Measurements from ENCODE around the gene TNKS1BP1. TPM values are rescaled to one million over a fixed set of nuclear protein-coding genes. Genes with fewer than 3 reads are reported as not detected.
"Not testable (repeated sequence)": the region's sequence is repeated elsewhere in the genome, so short reads cannot be mapped to it uniquely, and the experiment has no call there.

The TNKS1BP1 gene
- polyA plus RNA-seq, 1 experiment = 73.7 TPM

- H3K27me3 ChIP-seq (ENCODE audit: control insufficient read depth, insufficient read depth, low read length) = no peaks in the 10 kb centered on the region
- no peak overlapping the region for H3K4me3 ChIP-seq (ENCODE audit: low read depth, low read length)
- CTCF ChIA-PET = interaction anchor here (1.3 kb wide), 1 partner anchor 28 kb away, joined by 4 read pairs; no protein-coding TSS in a partner anchor
- POLR2A ChIA-PET = no interaction called here
- DNase-seq (ENCODE audit: low read depth) = no peak
- TF ChIP-seq, protein P1, sequence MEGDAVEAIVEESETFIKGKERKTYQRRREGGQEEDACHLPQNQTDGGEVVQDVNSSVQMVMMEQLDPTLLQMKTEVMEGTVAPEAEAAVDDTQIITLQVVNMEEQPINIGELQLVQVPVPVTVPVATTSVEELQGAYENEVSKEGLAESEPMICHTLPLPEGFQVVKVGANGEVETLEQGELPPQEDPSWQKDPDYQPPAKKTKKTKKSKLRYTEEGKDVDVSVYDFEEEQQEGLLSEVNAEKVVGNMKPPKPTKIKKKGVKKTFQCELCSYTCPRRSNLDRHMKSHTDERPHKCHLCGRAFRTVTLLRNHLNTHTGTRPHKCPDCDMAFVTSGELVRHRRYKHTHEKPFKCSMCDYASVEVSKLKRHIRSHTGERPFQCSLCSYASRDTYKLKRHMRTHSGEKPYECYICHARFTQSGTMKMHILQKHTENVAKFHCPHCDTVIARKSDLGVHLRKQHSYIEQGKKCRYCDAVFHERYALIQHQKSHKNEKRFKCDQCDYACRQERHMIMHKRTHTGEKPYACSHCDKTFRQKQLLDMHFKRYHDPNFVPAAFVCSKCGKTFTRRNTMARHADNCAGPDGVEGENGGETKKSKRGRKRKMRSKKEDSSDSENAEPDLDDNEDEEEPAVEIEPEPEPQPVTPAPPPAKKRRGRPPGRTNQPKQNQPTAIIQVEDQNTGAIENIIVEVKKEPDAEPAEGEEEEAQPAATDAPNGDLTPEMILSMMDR (IDR thresholded peaks at IDR 0.05; ENCODE audit: insufficient read depth, low read depth, low read length) = no peak
- H3K36me3 ChIP-seq (ENCODE audit: control insufficient read depth, insufficient read depth, low read length) = no peaks in the 10 kb centered on the region
Measured at GRCh38 chr11:57283231-57283990, 41.3 kb downstream of the TNKS1BP1 start.

DNA sequence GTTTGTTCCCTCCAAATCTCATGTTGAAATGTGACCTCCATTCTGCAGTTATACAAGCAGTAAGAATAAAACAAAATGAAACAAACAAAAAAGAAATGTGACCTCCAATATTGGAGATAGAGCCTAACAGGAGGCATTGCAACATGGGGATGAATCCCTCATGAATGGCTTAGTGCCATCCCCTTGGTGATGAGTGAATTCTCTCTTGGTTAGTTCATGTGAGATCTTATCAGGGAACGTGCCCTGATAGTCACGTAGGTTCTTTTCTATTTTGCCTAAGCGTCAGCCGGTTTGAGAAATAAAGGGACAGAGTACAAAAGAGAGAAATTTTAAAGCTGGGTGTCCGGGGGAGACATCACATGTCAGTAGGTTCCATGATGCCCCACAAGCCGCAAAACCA, 43.2 kb downstream of the TNKS1BP1 start:
- H3K4me3 ChIP-seq (ENCODE audit: low read depth, low read length); CTCF ChIA-PET; H3K36me3 ChIP-seq (ENCODE audit: control insufficient read depth, insufficient read depth, low read length); DNase-seq (ENCODE audit: low read depth); POLR2A ChIA-PET; H3K27me3 ChIP-seq (ENCODE audit: control insufficient read depth, insufficient read depth, low read length): not testable (repeated sequence)

DNA sequence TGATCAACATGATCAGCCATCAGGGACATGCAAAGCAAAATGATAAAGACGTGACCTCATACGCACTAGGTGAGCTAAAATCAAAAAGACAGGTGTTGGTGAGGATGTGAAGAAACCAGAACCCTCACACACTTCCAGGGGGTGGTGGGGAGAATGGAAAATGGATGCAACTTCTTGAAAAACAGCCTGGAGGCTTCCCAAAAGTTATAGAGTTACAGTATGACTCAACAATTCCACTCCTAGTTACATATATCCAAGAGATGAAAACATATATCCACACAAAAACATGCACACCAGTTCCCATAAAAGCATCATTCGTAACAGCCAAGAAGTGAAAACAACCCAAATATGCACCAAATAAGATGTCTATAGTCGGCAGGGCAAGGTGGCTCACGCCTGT, 45.6 kb downstream of the TNKS1BP1 start:
- ChIA-PET CTCF (interaction anchor here (1.4 to 4.6 kb wide), 6 partner anchors 10 to 438 kb away, joined by 3 to 48 read pairs (median 5); no protein-coding TSS in a partner anchor), POLR2A (interaction anchor here (0.6 to 0.9 kb wide), 3 partner anchors 15 to 56 kb away, joined by 3 to 4 read pairs (median 3); partner anchors contain the start of gene SSRP1)
- TF ChIP-seq, protein P1 (IDR thresholded peaks at IDR 0.05; ENCODE audit: insufficient read depth, low read depth, low read length) = no peak
- H3K27me3 ChIP-seq (ENCODE audit: control insufficient read depth, insufficient read depth, low read length) = no peaks in the 10 kb centered on the region
- DNase-seq (ENCODE audit: low read depth) = no peak
- no peaks in the 10 kb centered on the region for H3K36me3 ChIP-seq (ENCODE audit: control insufficient read depth, insufficient read depth, low read length)
- no peak overlapping the region for H3K4me3 ChIP-seq (ENCODE audit: low read depth, low read length)

GRCh38 chr11:57278721-57279095, 46.0 kb downstream of the TNKS1BP1 start:
- TF ChIP-seq, protein P1 (IDR thresholded peaks at IDR 0.05; ENCODE audit: insufficient read depth, low read depth, low read length) = no peak
- H3K36me3 ChIP-seq (ENCODE audit: control insufficient read depth, insufficient read depth, low read length) = no peaks in the 10 kb centered on the region
- no peak overlapping the region for H3K4me3 ChIP-seq (ENCODE audit: low read depth, low read length)
- ChIA-PET CTCF (interaction anchor here (0.7 to 4.6 kb wide), 7 partner anchors 15 to 438 kb away, joined by 3 to 48 read pairs (median 5); no protein-coding TSS in a partner anchor), POLR2A (interaction anchor here (0.7 to 1.1 kb wide), 2 partner anchors 15 to 26 kb away, joined by 3 to 4 read pairs; no protein-coding TSS in a partner anchor)
- no peaks in the 10 kb centered on the region for H3K27me3 ChIP-seq (ENCODE audit: control insufficient read depth, insufficient read depth, low read length)
- DNase-seq (ENCODE audit: low read depth) = no peak

- DNase-seq (ENCODE audit: low read depth) = no peak
- H3K4me3 ChIP-seq (ENCODE audit: low read depth, low read length) = no peak overlapping the region
- H3K36me3 ChIP-seq (ENCODE audit: control insufficient read depth, insufficient read depth, low read length) = no peaks in the 10 kb centered on the region
- POLR2A ChIA-PET = interaction anchor here (0.6 to 1.1 kb wide), 3 partner anchors 15 to 1602 kb away, joined by 3 to 4 read pairs (median 3); no protein-coding TSS in a partner anchor
- TF ChIP-seq, protein P1 (IDR thresholded peaks at IDR 0.05; ENCODE audit: insufficient read depth, low read depth, low read length) = peak; percentile 88
- CTCF ChIA-PET = interaction anchor here (0.7 to 4.6 kb wide), 10 partner anchors 13 to 437 kb away, joined by 3 to 48 read pairs (median 4); no protein-coding TSS in a partner anchor
- no peaks in the 10 kb centered on the region for H3K27me3 ChIP-seq (ENCODE audit: control insufficient read depth, insufficient read depth, low read length)
Measured at GRCh38 chr11:57277845-57278720, 46.7 kb downstream of the TNKS1BP1 start.
